Astrocyte of the hippocampus (primary cell): ENCODE results near the gene CTNNA3.

ENCODE experiments used
- DNase-seq: peaks from one replicate; pipeline ENCODE4 v3.0.0; 2011; ENCODE audit warnings: low read depth, low spot score

Gene CTNNA3

DNA sequence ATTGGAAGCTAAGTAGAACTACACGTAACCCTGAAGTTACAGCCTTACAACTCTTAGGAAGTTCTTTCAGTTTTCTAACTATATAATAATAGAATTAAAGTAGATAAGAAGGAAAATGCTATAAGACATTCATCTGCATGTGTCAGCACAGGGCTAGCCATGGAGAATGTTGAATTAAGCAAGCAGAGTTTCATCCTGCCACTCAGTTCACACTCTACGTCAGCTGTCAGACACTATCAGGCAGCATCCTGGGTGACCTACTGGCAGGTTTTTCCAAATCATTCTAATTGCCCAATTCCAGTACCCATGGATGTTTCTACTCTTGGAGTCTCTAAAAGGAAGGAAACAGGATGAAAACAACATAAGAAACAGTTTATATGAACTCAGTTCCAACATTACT lies 815.2 kb downstream of the CTNNA3 start:
- DNase-seq = no peak

GRCh38 chr10:66880292-66880691 lies 815.7 kb downstream of the CTNNA3 start:
- no peak for DNase-seq

- DNase-seq = no peak
Measured at GRCh38 chr10:66877361-66877760, 818.6 kb downstream of the CTNNA3 start.

DNA sequence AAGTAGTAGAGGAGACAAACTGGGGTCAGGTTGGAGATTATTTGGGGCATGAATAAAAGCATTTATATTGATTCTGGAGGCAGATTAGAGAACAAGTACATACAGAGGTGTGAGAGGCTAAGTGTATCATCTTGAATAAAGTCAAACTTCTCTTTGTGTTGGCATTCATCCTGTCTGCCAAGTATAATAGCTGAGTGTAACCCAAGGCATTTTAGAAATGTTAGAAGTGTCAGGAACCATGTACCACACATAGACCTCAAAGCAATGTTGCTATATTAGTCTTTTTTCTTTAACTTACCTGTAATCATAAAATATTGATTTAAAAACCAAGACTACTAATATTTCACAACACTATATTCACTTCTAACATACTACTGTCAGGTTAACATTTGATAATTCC lies 826.4 kb downstream of the CTNNA3 start:
- DNase-seq = peak; percentile 43

- no peak for DNase-seq
Measured at GRCh38 chr10:66862687-66863258, 833.2 kb downstream of the CTNNA3 start.

- DNase-seq = no peak
Measured at GRCh38 chr10:66860376-66860945, 835.5 kb downstream of the CTNNA3 start.

- no peak for DNase-seq
Measured at GRCh38 chr10:66852811-66853210, 843.2 kb downstream of the CTNNA3 start.

DNA sequence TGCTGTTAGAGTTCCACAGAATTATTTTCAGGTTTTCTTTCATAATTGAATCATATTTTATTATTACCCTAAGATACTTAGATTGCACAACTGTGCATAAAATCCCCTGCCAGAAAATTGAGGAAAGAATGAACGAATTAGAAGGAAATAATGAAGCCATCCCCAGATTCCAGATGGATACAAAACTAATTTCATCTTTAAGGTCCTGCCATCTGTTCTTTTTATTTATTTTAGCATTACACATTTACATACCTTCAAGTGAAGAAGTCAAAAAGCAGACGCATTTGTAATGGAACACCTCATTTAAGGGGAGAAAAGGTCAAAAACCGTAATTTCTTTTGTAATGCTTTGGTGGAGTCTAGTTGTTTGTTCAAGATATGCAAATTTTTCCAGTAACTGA lies 847.1 kb downstream of the CTNNA3 start:
- no peak for DNase-seq

DNA sequence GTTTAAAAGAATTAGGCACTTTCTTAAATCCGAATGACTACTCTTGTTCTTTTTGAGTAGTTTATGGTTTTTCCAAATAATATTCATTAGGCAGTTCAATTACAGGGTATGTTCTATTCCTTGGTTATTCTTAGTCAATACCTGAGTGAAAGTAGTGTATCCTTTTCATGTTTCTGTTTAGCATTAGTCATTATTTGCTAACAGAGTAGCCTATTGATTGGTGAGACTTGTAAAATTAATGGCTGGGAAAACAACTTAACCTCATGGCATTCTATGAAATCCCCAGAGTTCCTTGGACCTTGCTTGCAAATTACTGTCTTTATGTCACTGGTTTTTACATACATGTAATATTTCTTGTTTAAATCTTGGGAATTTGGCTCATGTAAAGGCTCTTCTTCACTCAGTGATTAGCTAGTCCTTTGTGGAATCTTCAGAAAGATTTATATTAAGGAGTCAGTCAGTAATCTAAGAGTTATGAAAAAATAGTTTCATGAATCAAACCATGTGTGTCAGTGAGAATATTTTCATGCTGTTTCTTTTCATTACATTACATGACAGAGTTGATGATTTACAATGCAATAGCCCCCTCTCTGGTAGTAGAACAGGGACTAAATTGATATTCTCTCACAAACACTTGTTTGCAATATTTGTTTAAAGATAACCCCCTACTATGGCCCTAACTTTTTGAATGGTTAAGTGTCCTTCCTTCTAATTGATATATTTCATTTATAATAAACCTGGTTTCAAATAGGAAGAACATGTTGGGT lies 851.6 kb downstream of the CTNNA3 start:
- DNase-seq = no peak

DNA sequence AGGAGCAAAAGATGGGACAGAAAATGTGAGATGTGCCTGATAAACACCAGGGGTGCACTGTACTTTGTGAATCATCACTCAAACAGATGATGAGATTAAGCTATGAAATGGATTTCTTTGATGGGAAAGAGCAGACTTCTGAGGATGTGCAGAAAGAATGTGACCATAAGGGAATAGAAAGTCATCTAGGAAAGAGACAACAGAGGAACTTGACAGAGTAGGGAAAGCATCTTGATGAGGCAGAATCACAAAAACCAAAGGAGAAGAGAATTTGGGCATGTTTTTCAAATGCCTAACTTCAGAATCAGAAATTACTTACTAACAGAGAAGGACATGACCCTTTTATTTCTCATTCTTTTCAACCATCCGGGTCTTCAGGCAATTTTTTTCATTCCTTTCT lies 852.6 kb downstream of the CTNNA3 start:
- DNase-seq = no peak

GRCh38 chr10:66842867-66843266 lies 853.1 kb downstream of the CTNNA3 start:
- DNase-seq = no peak

DNA sequence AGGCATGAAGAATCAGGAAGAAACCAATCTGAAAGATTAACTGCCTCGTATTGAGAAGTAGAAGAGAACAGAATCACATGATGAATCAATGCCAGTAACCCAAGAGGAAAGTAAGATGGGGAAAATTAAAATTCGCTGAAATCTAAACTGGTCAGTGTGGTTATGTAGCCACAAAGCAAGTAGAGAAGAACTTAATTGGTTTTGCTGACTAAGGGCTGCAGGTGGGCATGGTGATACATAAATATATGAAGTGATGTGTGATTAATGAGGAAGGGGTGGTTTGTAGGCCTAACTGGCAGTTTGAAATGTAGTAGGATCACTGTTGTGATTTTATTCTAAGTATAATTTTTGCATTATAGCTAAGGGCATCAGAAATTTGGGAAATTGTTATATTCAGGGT lies 853.6 kb downstream of the CTNNA3 start:
- no peak for DNase-seq

GRCh38 chr10:66838656-66839055 lies 857.3 kb downstream of the CTNNA3 start:
- peak; percentile 30 for DNase-seq

DNA sequence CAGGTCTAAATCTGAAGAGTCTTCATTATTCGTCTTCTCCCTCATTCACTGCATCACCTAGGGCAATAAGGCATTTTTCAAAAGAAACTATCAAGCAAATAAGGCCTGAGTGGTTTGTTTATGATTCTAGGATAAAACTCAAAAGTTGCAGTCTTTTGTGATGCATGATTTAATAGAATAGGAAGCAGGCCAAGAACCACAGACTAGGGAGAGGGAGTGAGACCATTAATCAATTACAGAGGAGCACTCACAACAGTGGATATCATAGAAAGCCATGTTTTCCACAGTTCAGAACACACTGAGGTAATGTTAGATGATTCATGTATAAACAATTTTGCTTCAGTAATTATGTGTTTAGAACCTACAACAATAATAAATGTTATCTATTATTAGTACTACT lies 858.0 kb downstream of the CTNNA3 start:
- peak; percentile 83 for DNase-seq

- DNase-seq = peak; percentile 59
Measured at GRCh38 chr10:66837335-66837734, 858.7 kb downstream of the CTNNA3 start.

DNA sequence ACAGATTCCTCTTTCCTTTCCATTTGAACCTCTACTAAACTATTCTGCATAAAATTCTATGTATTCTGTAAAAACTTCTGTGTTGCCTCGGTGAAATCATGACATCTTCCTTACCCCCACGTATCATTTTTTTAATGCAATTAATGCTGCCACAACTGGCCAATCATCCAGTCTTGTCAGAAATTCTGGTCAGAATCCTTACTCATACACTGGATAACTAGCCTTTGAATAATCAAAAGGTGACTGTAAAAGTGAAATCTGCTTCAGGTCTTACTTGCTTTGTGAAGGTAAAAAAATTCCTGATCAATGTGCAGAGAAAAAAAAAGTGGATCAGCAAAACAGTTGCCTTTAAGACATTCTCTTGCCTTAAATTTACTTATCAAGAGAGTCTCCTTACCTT lies 859.2 kb downstream of the CTNNA3 start:
- DNase-seq = no peak

- peak; percentile 76 for DNase-seq
Measured at GRCh38 chr10:66836057-66836456, 859.9 kb downstream of the CTNNA3 start.

DNA sequence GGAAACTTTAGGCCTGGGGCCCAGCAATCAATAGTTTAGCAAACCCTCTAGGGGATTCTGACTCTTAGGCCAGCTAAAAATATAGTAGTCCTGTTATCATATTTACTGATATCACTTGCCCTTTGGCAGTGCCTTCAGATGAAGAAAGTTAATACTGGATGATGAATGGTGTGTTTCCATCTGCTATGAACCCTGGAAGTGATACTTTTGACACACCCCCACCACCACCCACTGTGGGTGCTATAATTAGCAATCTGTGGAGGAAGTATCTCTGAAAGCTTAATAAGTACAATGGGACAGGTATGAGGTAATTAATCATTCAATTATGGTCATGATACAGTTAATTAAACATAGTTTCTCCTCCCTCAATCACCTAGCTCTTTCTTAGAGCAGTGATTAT lies 860.6 kb downstream of the CTNNA3 start:
- DNase-seq = no peak

DNA sequence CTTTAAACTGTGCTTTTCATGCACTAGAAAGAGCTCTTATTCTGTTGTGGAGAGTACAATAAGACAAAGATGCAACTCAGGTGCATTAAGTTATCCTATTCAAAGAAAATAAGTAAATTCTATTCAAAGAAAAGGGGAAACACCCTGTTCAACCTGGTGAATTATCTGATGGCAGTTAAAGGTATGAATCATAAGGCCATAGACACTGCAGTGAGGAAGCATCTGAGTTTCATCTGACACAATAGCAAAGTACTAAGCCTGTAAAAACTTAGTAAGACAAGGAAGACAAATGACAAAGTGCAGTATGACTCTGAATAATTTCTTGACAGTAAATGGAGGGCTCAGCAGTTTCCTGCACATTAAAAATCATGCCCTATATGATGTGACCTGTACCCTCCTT lies 861.2 kb downstream of the CTNNA3 start:
- DNase-seq = no peak

- DNase-seq = peak; percentile 18
Measured at GRCh38 chr10:66833861-66834260, 862.1 kb downstream of the CTNNA3 start.

- no peak for DNase-seq
Measured at GRCh38 chr10:66832781-66833422, 863.1 kb downstream of the CTNNA3 start.

- DNase-seq = no peak
Measured at GRCh38 chr10:66828957-66829356, 867.0 kb downstream of the CTNNA3 start.

GRCh38 chr10:66827353-66827752 lies 868.6 kb downstream of the CTNNA3 start:
- peak; percentile 61 for DNase-seq
